OCI-LY1 (cell line): Measurements from ENCODE around the gene ZBBX.

Experiments used
- CTCF ChIP-seq: fragments of 200-600 bp; sonication (generic), shearing (Covaris generic); IDR thresholded peaks from 2 replicates; pipeline ENCODE4 v1.5.1; 2017; ENCODE audit warnings: mild to moderate bottlenecking, antibody characterized with exemption, low read length, moderate library complexity, mixed read lengths
- EZH2 ChIP-seq: fragments of 200-600 bp; sonication (generic), shearing (Covaris generic); IDR thresholded peaks from 2 replicates; pipeline ENCODE4 v1.8.0; 2017; ENCODE audit warnings: borderline replicate concordance, mixed run types, mild to moderate bottlenecking, antibody characterized with exemption, low read length, moderate library complexity, mixed read lengths

- TF ChIP-seq CTCF (no peak), EZH2 (no peak)
These were observed 61.8 kb downstream of the ZBBX start for GRCh38 chr3:167318306-167318705.
